Adrenal gland (tissue), 5 donors: ENCODE measurements around the gene SIX3.

Experiments
- CTCF ChIP-seq, 6 experiments: fragments of 450-650 bp in 4 of 6; fragments of 200-600 bp in 2 of 6; sonication (generic) in 1 of 6; IDR thresholded peaks; 1 replicate in 5 of 6; 2 replicates in 1 of 6; pipeline versions ENCODE4 v1.5.1 to v1.8.0; 2016 to 2021; ENCODE audit warnings: antibody characterized with exemption in 6 of 6, mild to moderate bottlenecking in 2 of 6, moderate library complexity in 1 of 6
- POLR2A ChIP-seq, 2 donors: fragments of 450-650 bp; IDR thresholded peaks; one replicate each; pipeline ENCODE4 v1.6.1; 2017; ENCODE audit warnings: antibody characterized with exemption in 2 of 2, mild to moderate bottlenecking in 2 of 2, moderate library complexity in 1 of 2
- donor health status: DM: no; HTN: no; CAD: no.

- TF ChIP-seq CTCF (IDR thresholded peaks at IDR 0.05) (peak in 5 of 6 experiments; percentile 26 to 61 (median 54)), POLR2A (IDR thresholded peaks at IDR 0.05) (no peak)
These were observed 10.8 kb downstream of the SIX3 start for GRCh38 chr2:44952143-44952805.
